ENCODE results near the gene TBC1D22A.

The TBC1D22A gene

DNA sequence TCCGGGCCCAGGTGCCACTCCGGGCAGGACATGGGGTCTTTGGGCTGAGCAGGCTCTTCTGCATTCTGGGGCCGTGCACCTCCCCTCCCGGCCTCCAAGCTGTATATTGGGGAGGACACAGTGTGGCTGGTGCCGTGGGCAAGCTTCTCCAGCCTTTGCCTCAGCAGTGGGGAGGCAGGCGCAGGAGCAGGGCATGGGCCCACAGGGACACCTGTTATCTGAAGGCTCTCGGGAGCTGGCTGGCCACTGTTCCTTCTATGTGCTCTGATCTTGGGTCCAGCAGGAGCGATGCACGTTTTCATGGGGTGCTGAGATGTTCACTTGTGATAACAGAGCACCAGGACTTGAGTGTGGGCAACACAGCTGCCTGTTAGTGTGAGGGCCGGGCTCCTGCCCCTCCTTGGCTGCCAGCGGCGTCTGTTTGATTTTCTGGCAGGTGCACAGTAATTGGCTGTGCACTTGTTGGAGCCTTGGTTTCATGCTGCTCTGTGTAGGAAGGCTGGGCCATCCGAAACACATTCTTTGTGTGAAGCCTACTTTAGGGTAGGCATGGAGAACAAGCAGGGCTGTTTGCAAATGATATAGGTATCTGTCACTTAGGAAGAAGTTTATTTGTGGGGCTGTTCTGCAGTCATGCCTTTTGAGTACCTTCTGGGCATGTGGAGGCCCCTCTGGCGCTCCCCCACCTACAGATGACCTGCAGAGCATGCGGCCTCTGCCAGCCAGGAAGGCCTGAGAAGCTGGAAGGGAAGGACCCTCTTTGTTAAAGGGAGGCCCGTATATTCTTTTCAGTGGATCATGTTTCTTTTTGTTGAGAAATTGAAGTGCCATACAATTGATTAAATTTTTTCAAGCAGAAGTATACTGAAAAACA lies 201.5 kb downstream of the TBC1D22A start:
- DNase-seq, result no peak

GRCh38 chr22:46964773-46965550 lies 202.5 kb downstream of the TBC1D22A start:
- DNase-seq, result no peak

- DNase-seq, result no peak
Measured at GRCh38 chr22:46965555-46966494, 203.4 kb downstream of the TBC1D22A start.

- DNase-seq, result no peak
Measured at GRCh38 chr22:46966495-46966845, 204.0 kb downstream of the TBC1D22A start.

GRCh38 chr22:46966846-46967245 lies 204.4 kb downstream of the TBC1D22A start:
- no peak for DNase-seq

- no peak for DNase-seq
Measured at GRCh38 chr22:46967445-46968358, 205.3 kb downstream of the TBC1D22A start.

- no peak for DNase-seq
Measured at GRCh38 chr22:46968359-46968740, 205.9 kb downstream of the TBC1D22A start.

GRCh38 chr22:46968848-46969247 lies 206.4 kb downstream of the TBC1D22A start:
- no peak for DNase-seq

GRCh38 chr22:46969491-46969890 lies 207.0 kb downstream of the TBC1D22A start:
- DNase-seq, result no peak

DNA sequence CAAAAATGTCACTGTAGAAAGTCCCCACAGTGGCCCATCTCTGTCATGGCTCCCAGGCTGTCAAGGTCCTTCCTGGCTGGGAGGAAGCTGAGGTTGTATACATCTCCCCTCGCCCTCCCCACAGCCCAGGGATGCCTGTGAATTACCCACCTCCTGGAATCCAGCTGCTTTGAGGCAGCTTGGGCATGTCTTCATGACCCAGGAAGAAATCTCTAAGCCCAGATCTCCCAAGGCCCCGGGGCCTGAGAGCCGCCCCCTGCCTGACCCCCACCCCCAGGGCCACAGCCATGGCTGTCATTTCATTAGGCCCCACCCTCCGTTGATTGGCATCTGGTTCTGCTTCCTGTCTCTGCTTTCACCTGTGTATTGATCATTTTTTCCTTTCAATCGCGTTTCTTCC lies 207.5 kb downstream of the TBC1D22A start:
- DNase-seq, result no peak

- no peak for DNase-seq
Measured at GRCh38 chr22:46970411-46971098, 208.1 kb downstream of the TBC1D22A start.

GRCh38 chr22:46971099-46971763 lies 208.8 kb downstream of the TBC1D22A start:
- DNase-seq, result no peak

DNA sequence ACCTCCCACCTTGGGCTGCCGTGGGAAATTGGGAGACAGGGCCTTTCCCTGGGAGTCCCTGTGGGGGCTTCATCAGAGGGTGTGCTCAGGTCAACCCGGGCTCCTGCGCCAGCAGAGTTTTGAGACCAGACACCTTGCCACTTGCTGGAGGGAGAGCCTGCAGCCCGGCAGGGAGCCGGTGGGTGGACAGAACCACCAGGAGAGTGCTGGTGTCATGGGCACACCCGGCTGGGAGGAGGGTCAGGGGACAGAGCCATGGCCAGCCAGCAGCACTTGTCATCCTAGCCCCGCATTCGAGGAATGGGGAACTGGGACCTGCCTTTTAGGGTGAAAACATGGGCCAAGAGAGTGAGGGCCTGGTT lies 209.3 kb downstream of the TBC1D22A start:
- no peak for DNase-seq

- DNase-seq, result no peak
Measured at GRCh38 chr22:46972256-46972655, 209.8 kb downstream of the TBC1D22A start.

DNA sequence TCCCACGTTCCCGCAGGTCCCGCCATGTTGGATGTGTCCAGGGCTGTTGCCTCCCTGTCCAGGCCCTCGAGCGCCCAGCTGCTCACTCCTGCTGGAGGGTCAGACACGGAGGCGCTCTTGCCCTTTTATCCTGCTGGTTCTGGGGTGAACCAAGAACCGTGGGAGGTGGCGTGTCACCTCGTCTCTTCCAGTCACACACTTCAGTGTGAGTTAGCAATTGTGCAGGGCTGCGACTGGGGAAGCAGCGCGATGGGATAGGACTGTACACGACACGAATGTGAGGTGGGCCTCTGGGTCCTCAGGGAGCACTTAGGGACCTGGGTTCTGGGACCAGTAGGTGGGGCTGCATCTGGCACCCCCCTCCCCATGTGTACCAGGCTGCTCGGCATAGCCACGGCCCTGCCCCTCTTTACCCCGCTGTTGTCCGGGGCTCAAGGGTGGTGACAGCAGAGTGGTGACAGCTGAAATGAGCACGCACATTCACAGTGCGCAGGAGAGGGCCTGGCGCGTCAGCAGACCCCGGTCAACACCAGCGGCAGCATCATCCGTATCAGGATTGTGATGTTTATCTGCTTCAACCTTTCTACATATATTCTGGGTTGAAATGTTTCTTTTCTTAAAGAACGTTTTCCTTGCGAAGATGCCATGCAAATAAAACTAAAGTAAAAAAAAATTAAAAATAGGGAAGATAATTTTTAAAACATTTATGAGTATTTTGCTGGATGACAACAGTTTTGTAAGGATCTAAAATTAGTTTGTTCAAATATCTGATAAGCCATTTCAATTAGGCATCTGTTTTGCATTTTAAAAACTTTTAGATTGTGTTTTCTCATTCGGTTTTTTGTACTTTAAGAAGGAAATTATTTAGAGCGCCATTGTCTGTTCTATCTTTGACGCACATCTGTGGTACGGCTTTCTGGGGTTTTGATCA lies 210.7 kb downstream of the TBC1D22A start:
- DNase-seq, result no peak

DNA sequence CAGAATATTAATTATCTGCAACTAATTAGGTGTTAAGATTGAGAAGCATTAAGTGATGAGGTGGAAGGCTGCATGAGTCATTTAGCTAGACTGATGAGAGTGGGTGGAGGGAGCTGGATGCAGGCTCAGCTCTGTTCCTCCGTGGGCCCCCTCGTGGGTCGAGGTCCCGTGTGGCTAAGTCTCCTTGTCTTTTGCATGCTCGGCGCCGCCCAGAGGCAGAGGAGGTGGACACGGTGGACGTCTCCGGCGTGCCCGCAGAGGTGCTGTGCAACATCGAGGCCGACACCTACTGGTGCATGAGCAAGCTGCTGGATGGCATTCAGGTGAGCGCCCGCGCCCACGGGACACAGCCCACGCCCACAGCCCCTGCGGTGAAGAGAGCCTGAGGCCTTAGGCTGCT lies 211.6 kb downstream of the TBC1D22A start:
- DNase-seq, result no peak

DNA sequence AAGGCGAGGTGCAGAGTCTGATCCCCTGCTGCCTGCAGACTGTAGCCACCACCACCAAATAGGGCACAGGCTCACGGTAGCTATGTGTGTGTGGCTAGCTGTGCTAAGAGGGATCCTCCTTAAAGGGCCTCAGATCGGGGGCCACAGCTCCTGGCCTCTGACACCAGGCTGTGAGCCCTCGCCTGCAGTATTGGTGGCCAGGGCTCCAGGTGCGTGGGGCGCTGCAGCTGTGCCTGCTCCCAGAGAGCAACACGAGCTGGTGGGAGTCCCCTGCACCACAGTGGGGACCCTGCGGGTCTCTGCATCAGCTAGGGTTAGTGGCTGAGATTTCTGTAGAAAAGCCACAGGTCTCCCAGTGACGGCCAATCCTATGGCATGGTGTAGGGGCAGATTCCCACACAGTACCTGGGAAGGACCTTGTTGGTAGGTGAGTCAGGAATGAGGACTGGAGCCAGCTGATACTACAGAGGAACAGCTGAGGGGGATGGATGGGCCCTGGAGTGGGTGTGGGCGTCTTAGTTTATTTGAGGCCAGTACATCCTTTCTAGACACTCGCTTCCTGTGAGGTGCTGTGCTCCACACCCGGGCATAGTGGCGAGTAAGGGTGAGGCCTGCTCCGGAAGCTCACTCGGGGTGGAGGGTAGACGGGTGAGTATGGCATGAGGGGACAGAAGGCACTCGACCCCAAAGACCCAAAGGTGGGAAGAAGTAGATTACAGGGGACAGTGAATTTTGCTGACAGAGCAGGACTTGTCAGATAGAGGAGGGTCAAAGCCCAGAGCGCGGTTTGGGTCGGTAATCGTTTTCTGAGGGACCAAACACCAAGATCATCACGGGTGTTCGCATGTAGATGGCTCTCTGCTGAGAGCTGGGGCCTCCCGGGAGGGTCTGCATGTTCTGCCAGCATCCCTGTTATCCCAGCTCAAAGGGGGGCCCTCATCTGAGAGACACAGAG lies 212.5 kb downstream of the TBC1D22A start:
- no peak for DNase-seq

DNA sequence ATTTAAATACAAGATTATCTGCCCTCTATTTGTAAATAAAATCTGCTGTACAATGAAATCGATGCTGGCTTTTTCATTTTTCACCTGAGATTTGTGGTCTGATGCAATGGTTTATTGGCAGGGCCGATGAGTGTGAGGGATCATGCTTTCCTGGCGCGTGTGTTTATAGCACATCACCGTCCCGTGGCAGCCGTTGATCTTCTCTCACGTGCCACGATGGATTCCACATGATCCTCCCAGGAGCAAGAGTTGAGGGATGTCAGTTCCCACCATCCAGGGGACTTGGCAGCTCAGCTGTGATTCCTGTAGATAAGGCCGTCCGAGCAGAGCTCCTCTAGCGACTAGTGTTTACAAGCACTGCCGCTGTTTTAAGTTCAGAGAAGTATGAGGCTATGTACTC lies 213.7 kb downstream of the TBC1D22A start:
- no peak for DNase-seq

DNA sequence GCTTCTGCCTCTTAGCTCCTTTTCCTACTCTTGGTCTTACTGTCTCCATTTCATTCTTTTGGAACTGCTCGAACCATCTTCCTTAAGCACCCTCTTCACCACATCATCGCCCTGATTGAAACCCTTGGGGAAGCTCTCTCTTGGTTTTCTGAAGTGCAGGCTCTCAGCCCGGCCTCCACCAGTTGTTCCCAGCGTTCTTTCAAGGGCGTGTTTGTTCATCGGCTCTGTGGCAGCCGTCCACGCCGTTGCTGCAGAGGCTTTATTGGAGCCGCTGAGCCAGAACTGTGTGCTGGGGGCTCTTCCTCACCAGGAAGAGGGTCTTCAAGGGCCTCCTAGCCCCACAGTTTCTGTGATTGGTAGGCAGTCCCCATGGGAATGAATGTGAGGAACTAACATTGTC lies 214.1 kb downstream of the TBC1D22A start:
- DNase-seq, result no peak
